Caco-2 (cell line): ENCODE data around the gene ZNF18. TPM values are rescaled to one million over a fixed set of nuclear protein-coding genes. Genes with fewer than 3 reads are reported as not detected.

Experiments used
- BruUV-seq: library from RNA; stranded (reverse); fragments of 400-500 nt; replicated peaks from 2 replicates; lab custom pipeline; 2021; lab: Mats Ljungman, UMichigan
- CTCF ChIA-PET: fragments of 300-600 bp; sonication (Branson Sonifier 250); formaldehyde crosslinking; loops from one replicate; lab custom pipeline; 2022; ENCODE audit warnings: antibody characterized with exemption; lab: Charles Lee
- POLR2A ChIA-PET: fragments of 300-600 bp; sonication (Branson Sonifier 250); formaldehyde crosslinking; loops from one replicate; lab custom pipeline; 2022; ENCODE audit warnings: antibody characterized with exemption; lab: Charles Lee
- DNase-seq, 2 experiments: peaks; one replicate each; pipeline versions ENCODE4 v3.0.0 to v3.0.0-alpha.2; 2020 to 2022
- H3K27me3 ChIP-seq: replicated peaks from 2 replicates; pipeline ENCODE4 v1.6.0; 2011; ENCODE audit warnings: low read length; ENCODE audit not compliant: control insufficient read depth, insufficient read depth
- H3K36me3 ChIP-seq: 2 replicates; pipeline ENCODE4 v1.5.1; 2011; ENCODE audit warnings: low read length; ENCODE audit not compliant: control insufficient read depth, insufficient read depth
- H3K4me1 ChIP-seq: fragments of 250-450 bp; sonication (Bioruptor Pico); 2 replicates; pipeline ENCODE4 v1.5.1; 2020; ENCODE audit warnings: mild to moderate bottlenecking
- H3K4me3 ChIP-seq: 2 replicates; pipeline ENCODE4 v1.5.1; 2011; ENCODE audit warnings: low read depth, mild to moderate bottlenecking, control low read depth, low read length
- H3K9me3 ChIP-seq: fragments of 250-450 bp; sonication (Bioruptor Pico); 2 replicates; pipeline ENCODE4 v1.5.1; 2020; ENCODE audit warnings: mild to moderate bottlenecking, moderate library complexity
- H3K27ac Mint-ChIP-seq: one replicate; pipeline ENCODE4 v1.8.0; 2022; ENCODE audit warnings: mixed read lengths; ENCODE audit not compliant: unreplicated experiment
- H3K27me3 Mint-ChIP-seq: one replicate; pipeline ENCODE4 v1.8.0; 2022; ENCODE audit warnings: mixed read lengths; ENCODE audit not compliant: insufficient read depth, unreplicated experiment
- H3K36me3 Mint-ChIP-seq: one replicate; pipeline ENCODE4 v1.8.0; 2022; ENCODE audit warnings: mild to moderate bottlenecking, mixed read lengths; ENCODE audit not compliant: insufficient read depth, unreplicated experiment
- H3K4me1 Mint-ChIP-seq: one replicate; pipeline ENCODE4 v1.8.0; 2022; ENCODE audit warnings: low read depth, mixed read lengths; ENCODE audit not compliant: unreplicated experiment
- H3K4me3 Mint-ChIP-seq: one replicate; pipeline ENCODE4 v1.8.0; 2022; ENCODE audit warnings: mild to moderate bottlenecking, moderate library complexity, mixed read lengths; ENCODE audit not compliant: unreplicated experiment
- H3K9me3 Mint-ChIP-seq: one replicate; pipeline ENCODE4 v1.8.0; 2022; ENCODE audit warnings: mixed read lengths; ENCODE audit not compliant: unreplicated experiment
- intact Hi-C: fragments of 100-400 bp; cut with micrococcal nuclease; formaldehyde crosslinking; loops from one replicate; pipeline ENCODE4 v1.10.0; 2022; ENCODE audit not compliant: unreplicated experiment
- total RNA-seq: library from RNA; stranded (reverse); gene quantifications from 2 replicates; pipeline ENCODE4 v1.2.3, GENCODE V29; 2022
- TF ChIP-seq, protein P1 (sequence below), 2 experiments: fragments of 200-600 bp in 1 of 2; IDR thresholded peaks; 1 replicate in 1 of 2; 2 replicates in 1 of 2; pipeline versions ENCODE4 v1.5.1 to v1.8.0; 2011 to 2022; ENCODE audit warnings: antibody characterized with exemption in 1 of 2, control low read depth in 1 of 2, inconsistent platforms in 1 of 2, low read depth in 1 of 2, low read length in 1 of 2, mild to moderate bottlenecking in 1 of 2, moderate library complexity in 1 of 2; ENCODE audit not compliant: insufficient read depth in 1 of 2, severe bottlenecking in 1 of 2, unreplicated experiment in 1 of 2

Gene ZNF18
- total RNA-seq, 1 experiment from 2014 or later = 4.4 TPM

DNA sequence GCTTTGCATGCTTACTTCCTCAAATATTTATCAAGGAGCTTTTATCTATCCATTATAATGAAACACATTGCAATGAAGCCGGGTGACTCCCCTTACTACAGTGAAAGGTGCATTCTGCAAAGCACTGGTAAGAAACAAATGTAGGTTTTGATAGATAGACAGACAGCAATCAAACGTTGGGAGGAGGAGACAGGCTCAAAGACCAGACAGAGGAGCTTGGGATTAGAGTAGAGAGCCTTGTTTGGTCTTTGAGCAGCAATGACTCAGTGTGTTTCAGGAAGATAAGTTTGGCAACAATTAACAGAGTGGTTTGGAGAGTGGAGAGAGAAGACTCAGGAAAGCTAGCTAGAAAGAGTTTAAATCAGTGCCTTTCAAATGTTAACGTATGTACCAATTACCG lies 68.8 kb downstream of the ZNF18 start:
- intact Hi-C loops = no loop called here
- H3K9me3 ChIP-seq = no peaks in the 10 kb centered on the region
- peak overlapping the region; percentile 36 for H3K4me3 Mint-ChIP-seq
- H3K27me3 Mint-ChIP-seq = no peaks in the 10 kb centered on the region
- peak in 1 of 2 experiments; percentile 35 for DNase-seq
- no peaks in the 10 kb centered on the region for H3K9me3 Mint-ChIP-seq
- no peaks in the 10 kb centered on the region for H3K36me3 ChIP-seq
- BruUV-seq = no TSS peak
- H3K4me1 ChIP-seq = no peaks in the 10 kb centered on the region
- no peak overlapping the region for H3K4me3 ChIP-seq
- TF ChIP-seq, protein P1, sequence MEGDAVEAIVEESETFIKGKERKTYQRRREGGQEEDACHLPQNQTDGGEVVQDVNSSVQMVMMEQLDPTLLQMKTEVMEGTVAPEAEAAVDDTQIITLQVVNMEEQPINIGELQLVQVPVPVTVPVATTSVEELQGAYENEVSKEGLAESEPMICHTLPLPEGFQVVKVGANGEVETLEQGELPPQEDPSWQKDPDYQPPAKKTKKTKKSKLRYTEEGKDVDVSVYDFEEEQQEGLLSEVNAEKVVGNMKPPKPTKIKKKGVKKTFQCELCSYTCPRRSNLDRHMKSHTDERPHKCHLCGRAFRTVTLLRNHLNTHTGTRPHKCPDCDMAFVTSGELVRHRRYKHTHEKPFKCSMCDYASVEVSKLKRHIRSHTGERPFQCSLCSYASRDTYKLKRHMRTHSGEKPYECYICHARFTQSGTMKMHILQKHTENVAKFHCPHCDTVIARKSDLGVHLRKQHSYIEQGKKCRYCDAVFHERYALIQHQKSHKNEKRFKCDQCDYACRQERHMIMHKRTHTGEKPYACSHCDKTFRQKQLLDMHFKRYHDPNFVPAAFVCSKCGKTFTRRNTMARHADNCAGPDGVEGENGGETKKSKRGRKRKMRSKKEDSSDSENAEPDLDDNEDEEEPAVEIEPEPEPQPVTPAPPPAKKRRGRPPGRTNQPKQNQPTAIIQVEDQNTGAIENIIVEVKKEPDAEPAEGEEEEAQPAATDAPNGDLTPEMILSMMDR (IDR thresholded peaks at IDR 0.05; ENCODE audit: insufficient read depth in 1 of 2, low read depth in 1 of 2, low read length in 1 of 2, severe bottlenecking in 1 of 2, unreplicated experiment in 1 of 2) = no peak
- H3K36me3 Mint-ChIP-seq = no peaks in the 10 kb centered on the region
- H3K27me3 ChIP-seq = no peaks in the 10 kb centered on the region
- CTCF ChIA-PET = no interaction called here
- H3K27ac Mint-ChIP-seq = no peak overlapping the region
- H3K4me1 Mint-ChIP-seq = peaks cover 7% of the 10 kb centered on the region
- POLR2A ChIA-PET = no interaction called here

Other genes with a start within 250 kb of the ZNF18 start
- gene MAP2K4, start 23.4 kb upstream of the ZNF18 start, total RNA-seq = 20.7 and 20.9 TPM in 2 replicates